Endothelial cell of umbilical vein (primary cell): ENCODE results near the gene SYNPO2. TPM values are rescaled to one million over a fixed set of nuclear protein-coding genes. Genes with fewer than 3 reads are reported as not detected.

Experiments used
- BruUV-seq: library from RNA; stranded (reverse); fragments of 400-500 nt; replicated peaks from 2 replicates; lab custom pipeline; 2021; lab: Mats Ljungman, UMichigan
- CTCF ChIA-PET: fragments of 300-600, 350-600 bp; sonication (Branson Sonifier 250); formaldehyde crosslinking; loops from one replicate; lab custom pipeline; 2021; ENCODE audit warnings: antibody characterized with exemption, inconsistent platforms; lab: Charles Lee
- POLR2A ChIA-PET: fragments of 300-600, 350-600 bp; sonication (Branson Sonifier 250); formaldehyde crosslinking; loops from one replicate; lab custom pipeline; 2021; ENCODE audit warnings: antibody characterized with exemption, inconsistent platforms; lab: Charles Lee
- DNase-seq: peaks from one replicate; pipeline ENCODE4 v3.0.0-alpha.2; 2011; ENCODE audit warnings: low read depth, low spot score
- FAIRE-seq: peaks from 2 replicates; lab custom pipeline; 2011; peaks lifted over from hg19 to GRCh38; lab: Jason Lieb, UNC
- H2AFZ ChIP-seq: 2 replicates; pipeline ENCODE4 v1.6.0; 2012; ENCODE audit warnings: low read depth, low read length, control low read depth, inconsistent platforms
- H3K27ac ChIP-seq: 2 replicates; pipeline ENCODE4 v1.5.1; 2011; ENCODE audit warnings: low read depth, mild to moderate bottlenecking, control low read depth, low read length, moderate library complexity; ENCODE audit not compliant: insufficient read depth
- H3K27me3 ChIP-seq, 2 experiments: 2 replicates each; pipeline versions ENCODE4 v1.6.0 to v1.6.1; 2011; ENCODE audit warnings: low read length in 2 of 2, mixed read lengths in 1 of 2; ENCODE audit not compliant: control insufficient read depth in 2 of 2, insufficient read depth in 2 of 2
- H3K36me3 ChIP-seq, 2 experiments: 2 replicates in 1 of 2; 3 replicates in 1 of 2; pipeline ENCODE4 v1.5.1; 2011; ENCODE audit warnings: low read length in 2 of 2, mild to moderate bottlenecking in 1 of 2, moderate library complexity in 1 of 2; ENCODE audit not compliant: control insufficient read depth in 2 of 2, insufficient read depth in 2 of 2; ENCODE audit errors: extremely low read depth in 1 of 2
- H3K4me1 ChIP-seq: 3 replicates; pipeline ENCODE4 v1.5.1; 2011; ENCODE audit warnings: mild to moderate bottlenecking, low read length; ENCODE audit not compliant: control insufficient read depth, insufficient read depth; ENCODE audit errors: extremely low read depth
- H3K4me2 ChIP-seq: 2 replicates; pipeline ENCODE4 v1.6.1; 2011; ENCODE audit warnings: low read length, control low read depth, mixed read lengths; ENCODE audit not compliant: insufficient read depth
- H3K4me3 ChIP-seq, 3 experiments: fragments of 200-600 bp in 1 of 3; sonication (generic), shearing (Covaris generic) in 1 of 3; replicated peaks in 1 of 3; 2 replicates each; pipeline ENCODE4 v1.5.1; 2011 to 2016; ENCODE audit warnings: control low read depth in 3 of 3, low read length in 3 of 3, mild to moderate bottlenecking in 2 of 3, inconsistent platforms in 1 of 3, low read depth in 1 of 3, moderate library complexity in 1 of 3; ENCODE audit not compliant: insufficient read depth in 1 of 3
- H3K79me2 ChIP-seq: 2 replicates; pipeline ENCODE4 v1.6.0; 2012; ENCODE audit warnings: low read length, inconsistent platforms; ENCODE audit not compliant: control insufficient read depth, insufficient read depth
- H3K9ac ChIP-seq: replicated peaks from 2 replicates; pipeline ENCODE3; 2011; ENCODE audit warnings: low read length, control low read depth; ENCODE audit not compliant: insufficient read depth; ENCODE audit errors: extremely low read depth
- H3K9me1 ChIP-seq: replicated peaks from 3 replicates; pipeline ENCODE4 v1.6.0; 2011; ENCODE audit warnings: mild to moderate bottlenecking, low read length; ENCODE audit not compliant: control insufficient read depth, insufficient read depth; ENCODE audit errors: extremely low read depth
- H3K9me3 ChIP-seq: replicated peaks from 2 replicates; pipeline ENCODE4 v1.5.1; 2012; ENCODE audit warnings: low read length, inconsistent platforms; ENCODE audit not compliant: control insufficient read depth, insufficient read depth
- H4K20me1 ChIP-seq: replicated peaks from 2 replicates; pipeline ENCODE3; 2011; ENCODE audit warnings: mild to moderate bottlenecking, low read length; ENCODE audit not compliant: control insufficient read depth, insufficient read depth; ENCODE audit errors: extremely low read depth
- CTCF ChIP-seq, 2 donors: IDR thresholded peaks; 1 replicate in 1 of 2; 2 replicates in 1 of 2; pipeline ENCODE4 v1.5.1; 2011; ENCODE audit warnings: low read length in 2 of 2, mild to moderate bottlenecking in 2 of 2, moderate library complexity in 2 of 2, control low read depth in 1 of 2, inconsistent platforms in 1 of 2, low read depth in 1 of 2; ENCODE audit not compliant: insufficient read depth in 1 of 2; ENCODE audit errors: extremely low read depth in 1 of 2
- EZH2 ChIP-seq: IDR thresholded peaks from 2 replicates; pipeline ENCODE4 v1.6.1; 2012; ENCODE audit warnings: borderline replicate concordance, low read depth, mild to moderate bottlenecking, moderate library complexity, low read length, inconsistent platforms; ENCODE audit not compliant: severe bottlenecking
- FOS ChIP-seq: IDR thresholded peaks from 2 replicates; pipeline ENCODE4 v1.6.1; 2011; ENCODE audit warnings: mild to moderate bottlenecking, low read length, moderate library complexity, borderline replicate concordance; ENCODE audit not compliant: insufficient read depth
- JUN ChIP-seq: IDR thresholded peaks from 2 replicates; pipeline ENCODE4 v1.6.1; 2011; ENCODE audit warnings: borderline replicate concordance, low read depth; ENCODE audit not compliant: insufficient read length, insufficient read depth
- MYC ChIP-seq: IDR thresholded peaks from one replicate; pipeline ENCODE4 v1.6.1; 2011; ENCODE audit warnings: mild to moderate bottlenecking, low read depth, low read length
- POLR2A ChIP-seq: IDR thresholded peaks from 2 replicates; pipeline ENCODE4 v1.6.1; 2012; ENCODE audit warnings: low read depth, mild to moderate bottlenecking, control low read depth, low read length
- POLR2AphosphoS5 ChIP-seq: IDR thresholded peaks from 2 replicates; pipeline ENCODE4 v1.6.1; 2012; ENCODE audit warnings: low read depth, mild to moderate bottlenecking, control low read depth, low read length, moderate library complexity; ENCODE audit not compliant: insufficient read depth
- dilution Hi-C: fragments of 300-500 bp; cut with MboI; formaldehyde crosslinking; loops from one replicate; pipeline ENCODE4 v1.15.0; 2019; ENCODE audit warnings: low sequenced_read_pairs; ENCODE audit not compliant: extremely low pct_ligation_motif_present
- intact Hi-C: fragments of 100-400 bp; cut with micrococcal nuclease; formaldehyde crosslinking; loops from one replicate; pipeline ENCODE4 v1.10.0; 2022
- polyA plus RNA-seq, 4 experiments: library from polyadenylated mRNA; depleted of rRNA in 3 of 4; stranded (reverse) in 3 of 4; unstranded in 1 of 4; fragments of >200 nt; gene quantifications; 2 replicates each; pipeline versions ENCODE4 v1.2.1 to v1.2.3, GENCODE V29; 2011 to 2012; ENCODE audit warnings: missing spikeins in 1 of 4
- total RNA-seq: library from RNA; stranded (reverse); gene quantifications from 2 replicates; pipeline ENCODE4 v1.2.3, GENCODE V29; 2021

Gene SYNPO2
- total and polyA plus RNA-seq, 2 donors (not counting 3 experiments of a cell fraction or from before 2014, with no cell fraction given) = 0.06 to 0.13 TPM

- Histone ChIP-seq H3K9ac (no peak overlapping the region), H2AFZ (no peak overlapping the region), H3K9me3 (no peaks in the 10 kb centered on the region), H3K36me3 (no peaks in the 10 kb centered on the region), H3K4me1 (peaks cover 13% of the 10 kb centered on the region), H3K9me1 (no peaks in the 10 kb centered on the region), H4K20me1 (no peaks in the 10 kb centered on the region), H3K4me3 (no peak overlapping the region), H3K27ac (no peak overlapping the region), H3K27me3 (no peaks in the 10 kb centered on the region), H3K4me2 (no peak overlapping the region), H3K79me2 (no peaks in the 10 kb centered on the region)
- FAIRE-seq (no peak), DNase-seq (no peak)
- TF ChIP-seq POLR2A = no peak
- TF ChIP-seq EZH2 = no peak
- no peak for TF ChIP-seq MYC
- no peak for TF ChIP-seq POLR2AphosphoS5
- no peak for TF ChIP-seq JUN
- TF ChIP-seq FOS = no peak
- no peak for TF ChIP-seq CTCF (IDR thresholded peaks at IDR 0.05; ENCODE audit: extremely low read depth in 1 of 2, insufficient read depth in 1 of 2, low read depth in 1 of 2, low read length in 2 of 2)
- intact Hi-C loops (no loop called here), dilution Hi-C loops (no loop called here)
- POLR2A ChIA-PET = no interaction called here
- BruUV-seq = no TSS peak
- CTCF ChIA-PET = no interaction called here
Measured at GRCh38 chr4:118867311-118868067, 21.2 kb upstream of the SYNPO2 start.
